Muscle layer of duodenum (tissue), 2 donors: ENCODE measurements around the gene CHST9.

Experiments
- H3K27ac ChIP-seq: one replicate; pipeline ENCODE4 v1.7.0; 2013; ENCODE audit warnings: mild to moderate bottlenecking, low read length
- H3K27me3 ChIP-seq: one replicate; pipeline ENCODE4 v1.7.0; 2013; ENCODE audit warnings: low read depth, mild to moderate bottlenecking, control low read depth, low read length
- H3K36me3 ChIP-seq, 2 donors: one replicate each; pipeline ENCODE4 v1.7.0; 2013; ENCODE audit warnings: low read length in 2 of 2, control low read depth in 1 of 2, mild to moderate bottlenecking in 1 of 2; ENCODE audit not compliant: insufficient read depth in 2 of 2, control insufficient read depth in 1 of 2
- H3K4me1 ChIP-seq, 2 donors: one replicate each; pipeline ENCODE4 v1.7.0; 2013; ENCODE audit warnings: low read length in 2 of 2, mild to moderate bottlenecking in 2 of 2, control low read depth in 1 of 2, moderate library complexity in 1 of 2; ENCODE audit not compliant: insufficient read depth in 2 of 2, control insufficient read depth in 1 of 2
- H3K4me3 ChIP-seq, 2 donors: one replicate each; pipeline ENCODE4 v1.7.0; 2013; ENCODE audit warnings: low read length in 2 of 2, low read depth in 1 of 2, mild to moderate bottlenecking in 1 of 2
- H3K9me3 ChIP-seq, 2 donors: one replicate each; pipeline ENCODE4 v1.7.0; 2013; ENCODE audit warnings: low read length in 2 of 2, control low read depth in 1 of 2, mild to moderate bottlenecking in 1 of 2; ENCODE audit not compliant: control insufficient read depth in 1 of 2
- donor health status: healthy.

CHST9 gene

GRCh38 chr18:26893996-26894395 is 291.1 kb downstream of the CHST9 start:
- Histone ChIP-seq H3K4me1 (no peaks in the 10 kb centered on the region), H3K9me3 (no peaks in the 10 kb centered on the region), H3K27ac (no peak overlapping the region), H3K36me3 (no peaks in the 10 kb centered on the region), H3K4me3 (no peak overlapping the region), H3K27me3 (no peaks in the 10 kb centered on the region)

GRCh38 chr18:26888259-26888658 is 296.8 kb downstream of the CHST9 start:
- H3K27ac ChIP-seq, result no peak overlapping the region
- H3K27me3 ChIP-seq, result no peaks in the 10 kb centered on the region
- no peaks in the 10 kb centered on the region for H3K36me3 ChIP-seq
- H3K4me1 ChIP-seq, result no peaks in the 10 kb centered on the region
- no peaks in the 10 kb centered on the region for H3K9me3 ChIP-seq
- H3K4me3 ChIP-seq, result no peak overlapping the region

- Histone ChIP-seq H3K4me3 (no peak overlapping the region), H3K4me1 (peaks cover 0 to 4% of the 10 kb centered on the region in 2 donors)
Observed at GRCh38 chr18:26875040-26875654, 310.0 kb downstream of the CHST9 start.

GRCh38 chr18:26874283-26874682 is 310.8 kb downstream of the CHST9 start:
- Histone ChIP-seq H3K4me1 (peaks cover 0 to 4% of the 10 kb centered on the region in 2 donors), H3K4me3 (no peak overlapping the region), H3K9me3 (no peaks in the 10 kb centered on the region), H3K27ac (no peak overlapping the region), H3K36me3 (no peaks in the 10 kb centered on the region), H3K27me3 (no peaks in the 10 kb centered on the region)

More at GRCh38 chr18:26875040-26875654, 310.0 kb downstream of the CHST9 start:
- Histone ChIP-seq H3K27me3 (no peaks in the 10 kb centered on the region), H3K36me3 (no peaks in the 10 kb centered on the region), H3K9me3 (no peaks in the 10 kb centered on the region), H3K27ac (no peak overlapping the region)

- Histone ChIP-seq H3K4me1 (no peaks in the 10 kb centered on the region), H3K4me3 (no peak overlapping the region), H3K9me3 (no peaks in the 10 kb centered on the region), H3K27ac (no peak overlapping the region), H3K27me3 (peaks cover 3% of the 10 kb centered on the region), H3K36me3 (no peaks in the 10 kb centered on the region)
Observed at GRCh38 chr18:26869640-26870039, 315.5 kb downstream of the CHST9 start.

- Histone ChIP-seq H3K4me3 (no peak overlapping the region), H3K27me3 (peaks cover 3% of the 10 kb centered on the region), H3K27ac (no peak overlapping the region), H3K36me3 (no peaks in the 10 kb centered on the region), H3K9me3 (no peaks in the 10 kb centered on the region), H3K4me1 (no peaks in the 10 kb centered on the region)
Observed at GRCh38 chr18:26868968-26869586, 316.0 kb downstream of the CHST9 start.

DNA sequence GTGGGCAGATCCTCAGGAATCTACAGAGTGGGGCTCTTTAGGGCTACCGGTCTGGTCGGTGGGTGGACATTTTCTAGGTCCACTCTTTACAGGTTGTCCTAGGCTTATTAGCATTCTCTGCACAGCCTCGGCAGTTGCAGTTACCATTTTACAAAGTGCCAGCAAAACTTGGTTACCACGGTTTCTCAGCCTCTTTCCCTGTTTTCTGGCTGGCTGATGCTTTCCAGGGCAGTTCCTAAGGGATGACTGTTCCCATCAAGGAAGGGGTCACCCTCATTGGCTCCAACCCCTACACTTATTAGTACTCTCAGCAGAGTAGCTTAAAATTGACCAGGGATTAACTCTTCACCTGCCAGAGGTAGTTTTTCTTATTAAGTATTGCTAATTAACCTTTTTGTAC is 317.6 kb downstream of the CHST9 start:
- Histone ChIP-seq H3K27me3 (peaks cover 3% of the 10 kb centered on the region), H3K9me3 (no peaks in the 10 kb centered on the region), H3K4me1 (peaks cover 0 to 5% of the 10 kb centered on the region in 2 donors), H3K36me3 (no peaks in the 10 kb centered on the region), H3K4me3 (no peak overlapping the region), H3K27ac (no peak overlapping the region)

DNA sequence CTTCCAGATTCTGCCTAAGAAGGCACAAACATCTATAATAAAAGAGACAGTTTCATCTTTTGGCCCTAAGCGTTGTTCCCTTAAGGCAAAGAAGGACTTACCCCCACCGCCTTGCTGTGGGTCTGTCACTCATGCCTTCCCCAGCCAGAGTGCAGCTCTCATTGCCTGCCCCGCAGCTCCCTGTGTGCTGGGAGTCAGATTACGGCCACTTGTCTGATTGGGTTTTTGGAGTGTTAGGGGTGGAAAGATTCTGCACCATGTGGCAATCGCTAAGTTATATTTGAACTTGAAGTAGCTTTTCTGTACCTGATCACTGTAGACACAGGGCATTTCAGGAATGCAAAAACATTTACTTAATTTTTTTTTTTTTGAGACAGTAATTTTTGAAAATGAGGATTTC is 319.6 kb downstream of the CHST9 start, which contains the start of gene AQP4:
TSS of gene AQP4 (minus strand) at position 151 of the 400 bp plus-strand sequence. CDS start at position 133, 18 bp downstream.
- Histone ChIP-seq H3K9me3 (no peaks in the 10 kb centered on the region), H3K27me3 (peaks cover 3% of the 10 kb centered on the region), H3K36me3 (no peaks in the 10 kb centered on the region), H3K4me3 (no peak within 1 kb of the TSS), H3K4me1 (peaks cover 0 to 5% of the 10 kb centered on the region in 2 donors), H3K27ac (no peak within 1 kb of the TSS)

- H3K36me3 ChIP-seq, result no peaks in the 10 kb centered on the region
- H3K4me1 ChIP-seq, result peaks cover 0 to 5% of the 10 kb centered on the region in 2 donors
- H3K4me3 ChIP-seq, result no peak overlapping the region
- H3K27me3 ChIP-seq, result peaks cover 3% of the 10 kb centered on the region
- H3K9me3 ChIP-seq, result no peaks in the 10 kb centered on the region
- H3K27ac ChIP-seq, result no peak overlapping the region
Observed at GRCh38 chr18:26864658-26865057, 320.4 kb downstream of the CHST9 start.

- Histone ChIP-seq H3K27ac (no peak overlapping the region), H3K36me3 (no peaks in the 10 kb centered on the region), H3K9me3 (no peaks in the 10 kb centered on the region), H3K4me3 (no peak overlapping the region), H3K4me1 (peaks cover 0 to 5% of the 10 kb centered on the region in 2 donors), H3K27me3 (peaks cover 3% of the 10 kb centered on the region)
Observed at GRCh38 chr18:26863921-26864497, 321.1 kb downstream of the CHST9 start.

- H3K27me3 ChIP-seq, result no peaks in the 10 kb centered on the region
- H3K4me1 ChIP-seq, result peaks cover 0 to 5% of the 10 kb centered on the region in 2 donors
- H3K4me3 ChIP-seq, result peak overlapping the region in 1 of 2 donors; percentile 54
- no peaks in the 10 kb centered on the region for H3K36me3 ChIP-seq
- no peaks in the 10 kb centered on the region for H3K9me3 ChIP-seq
- H3K27ac ChIP-seq, result no peak overlapping the region
Observed at GRCh38 chr18:26863122-26863879, 321.8 kb downstream of the CHST9 start.
